H1 (cell line): ENCODE measurements around the gene NOS1AP. TPM values are rescaled to one million over a fixed set of nuclear protein-coding genes. Genes with fewer than 3 reads are reported as not detected.

Experiments used
- CTCF ChIA-PET: fragments of 300-600 bp; sonication (Branson Sonifier 250); formaldehyde crosslinking; loops from one replicate; lab custom pipeline; 2021; ENCODE audit not compliant: partially characterized antibody; lab: Charles Lee
- POLR2A ChIA-PET: fragments of 300-600 bp; sonication (Branson Sonifier 250); formaldehyde crosslinking; loops from one replicate; lab custom pipeline; 2021; ENCODE audit warnings: inconsistent platforms; ENCODE audit not compliant: partially characterized antibody; lab: Charles Lee
- DNase-seq, 2 experiments: peaks; one replicate each; pipeline versions ENCODE4 v3.0.0 to v3.0.0-alpha.2; 2010 to 2022; ENCODE audit warnings: low spot score in 2 of 2, low read depth in 1 of 2, mixed read lengths in 1 of 2
- FAIRE-seq: peaks from 2 replicates; lab custom pipeline; 2011; peaks lifted over from hg19 to GRCh38; lab: Jason Lieb, UNC
- H2AFZ ChIP-seq: 2 replicates; pipeline ENCODE4 v1.8.1; 2012; ENCODE audit warnings: low read length, inconsistent platforms
- H2AK5ac ChIP-seq: 2 replicates; pipeline ENCODE4 v1.6.1; 2013; ENCODE audit warnings: low read depth, low read length
- H2BK120ac ChIP-seq: replicated peaks from 2 replicates; pipeline ENCODE3; 2013; ENCODE audit warnings: low read depth, low read length, inconsistent platforms
- H2BK12ac ChIP-seq: 2 replicates; pipeline ENCODE4 v1.6.1; 2013; ENCODE audit warnings: low read depth, low read length
- H2BK15ac ChIP-seq: 2 replicates; pipeline ENCODE4 v1.6.1; 2013; ENCODE audit warnings: low read length
- H2BK20ac ChIP-seq: 2 replicates; pipeline ENCODE4 v1.6.1; 2013; ENCODE audit warnings: low read length
- H2BK5ac ChIP-seq: 2 replicates; pipeline ENCODE4 v1.6.1; 2013; ENCODE audit warnings: low read depth, low read length
- H3K14ac ChIP-seq: 2 replicates; pipeline ENCODE4 v1.6.1; 2013; ENCODE audit warnings: inconsistent platforms; ENCODE audit not compliant: insufficient read length
- H3K18ac ChIP-seq: 2 replicates; pipeline ENCODE4 v1.6.1; 2013; ENCODE audit warnings: low read length; ENCODE audit errors: extremely low read depth
- H3K23ac ChIP-seq: 2 replicates; pipeline ENCODE4 v1.6.1; 2013; ENCODE audit warnings: inconsistent platforms; ENCODE audit not compliant: insufficient read length
- H3K23me2 ChIP-seq: 2 replicates; pipeline ENCODE4 v1.6.1; 2013; ENCODE audit warnings: low read depth, low read length
- H3K27ac ChIP-seq: 2 replicates; pipeline ENCODE4 v1.6.1; 2011; ENCODE audit warnings: low read depth, low read length, inconsistent platforms
- H3K27me3 ChIP-seq, 4 experiments: replicated peaks in 1 of 4; 1 replicate in 1 of 4; 2 replicates in 3 of 4; pipeline versions ENCODE4 v1.6.1 to v1.8.1; 2011 to 2013; ENCODE audit warnings: low read length in 3 of 4, mild to moderate bottlenecking in 3 of 4, inconsistent platforms in 2 of 4, mixed read lengths in 2 of 4, moderate library complexity in 1 of 4; ENCODE audit not compliant: control insufficient read depth in 3 of 4, insufficient read depth in 3 of 4; ENCODE audit errors: extremely low read depth in 1 of 4
- H3K36me3 ChIP-seq, 4 experiments: 2 replicates each; pipeline versions ENCODE4 v1.6.1 to v1.8.1; 2011 to 2013; ENCODE audit warnings: mild to moderate bottlenecking in 4 of 4, low read length in 3 of 4, moderate library complexity in 2 of 4, control low read depth in 1 of 4, inconsistent platforms in 1 of 4; ENCODE audit not compliant: insufficient read depth in 4 of 4, control insufficient read depth in 2 of 4
- H3K4ac ChIP-seq: replicated peaks from 2 replicates; pipeline ENCODE3; 2013; ENCODE audit warnings: low read length, low read depth, mixed read lengths, inconsistent platforms; ENCODE audit not compliant: insufficient read length
- H3K4me1 ChIP-seq, 4 experiments: replicated peaks in 1 of 4; 1 replicate in 1 of 4; 2 replicates in 3 of 4; pipeline versions ENCODE4 v1.6.1 to v1.8.1; 2011 to 2013; ENCODE audit warnings: low read length in 3 of 4, inconsistent platforms in 2 of 4, mixed read lengths in 1 of 4; ENCODE audit not compliant: insufficient read depth in 4 of 4, control insufficient read depth in 3 of 4
- H3K4me2 ChIP-seq, 2 experiments: 2 replicates each; pipeline versions ENCODE4 v1.6.1 to v1.8.1; 2011 to 2013; ENCODE audit warnings: low read depth in 2 of 2, low read length in 2 of 2, control low read depth in 1 of 2, inconsistent platforms in 1 of 2, mild to moderate bottlenecking in 1 of 2; ENCODE audit not compliant: insufficient read depth in 1 of 2
- H3K4me3 ChIP-seq, 4 experiments: fragments of 200-600, 300-600 bp in 1 of 4; sonication (generic), shearing (Covaris generic), sonication (Bioruptor Twin) in 1 of 4; 2 replicates each; pipeline versions ENCODE4 v1.5.1 to v1.8.1; 2011 to 2016; ENCODE audit warnings: low read length in 4 of 4, low read depth in 3 of 4, control low read depth in 2 of 4, inconsistent platforms in 2 of 4, mild to moderate bottlenecking in 2 of 4, mixed read lengths in 1 of 4, moderate library complexity in 1 of 4; ENCODE audit not compliant: insufficient read depth in 2 of 4; ENCODE audit errors: extremely low read depth in 1 of 4
- H3K56ac ChIP-seq: replicated peaks from 2 replicates; pipeline ENCODE3; 2013; ENCODE audit warnings: low read depth, mild to moderate bottlenecking, mixed read lengths, low read length, inconsistent platforms; ENCODE audit not compliant: insufficient read length
- H3K79me1 ChIP-seq: 2 replicates; pipeline ENCODE4 v1.6.1; 2013; ENCODE audit warnings: low read depth, low read length, control low read depth
- H3K79me2 ChIP-seq, 2 experiments: 2 replicates each; pipeline versions ENCODE4 v1.6.1 to v1.8.1; 2012 to 2013; ENCODE audit warnings: low read length in 2 of 2, mild to moderate bottlenecking in 2 of 2, inconsistent platforms in 1 of 2; ENCODE audit not compliant: insufficient read depth in 2 of 2, control insufficient read depth in 1 of 2
- H3K9ac ChIP-seq, 4 experiments: replicated peaks in 1 of 4; 1 replicate in 1 of 4; 2 replicates in 3 of 4; pipeline versions ENCODE4 v1.6.1 to v1.8.1; 2011 to 2013; ENCODE audit warnings: low read depth in 3 of 4, low read length in 3 of 4, control low read depth in 2 of 4, mild to moderate bottlenecking in 2 of 4, moderate library complexity in 2 of 4, inconsistent platforms in 1 of 4; ENCODE audit errors: extremely low read depth in 1 of 4
- H3K9me3 ChIP-seq, 2 experiments: 2 replicates each; pipeline versions ENCODE4 v1.6.1 to v1.8.1; 2012 to 2013; ENCODE audit warnings: mild to moderate bottlenecking in 2 of 2, moderate library complexity in 2 of 2, control low read depth in 1 of 2, inconsistent platforms in 1 of 2, low read depth in 1 of 2, low read length in 1 of 2, mixed read lengths in 1 of 2; ENCODE audit not compliant: insufficient read depth in 2 of 2
- H4K20me1 ChIP-seq, 2 experiments: replicated peaks in 1 of 2; 2 replicates each; pipeline versions ENCODE3 to v1.8.1; 2011 to 2013; ENCODE audit warnings: inconsistent platforms in 2 of 2, low read length in 2 of 2, mild to moderate bottlenecking in 1 of 2; ENCODE audit not compliant: insufficient read depth in 2 of 2, control insufficient read depth in 1 of 2
- H4K5ac ChIP-seq: 2 replicates; pipeline ENCODE4 v1.6.1; 2013; ENCODE audit warnings: low read length, low read depth, mixed read lengths, inconsistent platforms; ENCODE audit not compliant: insufficient read length
- H4K8ac ChIP-seq: 2 replicates; pipeline ENCODE4 v1.8.0; 2013; ENCODE audit warnings: mild to moderate bottlenecking, moderate library complexity, low read length, inconsistent platforms; ENCODE audit not compliant: insufficient read depth; ENCODE audit errors: extremely low read depth
- H4K91ac ChIP-seq: replicated peaks from 2 replicates; pipeline ENCODE3; 2013; ENCODE audit warnings: low read length, mixed read lengths, inconsistent platforms; ENCODE audit not compliant: insufficient read length
- NANOG ChIP-seq: IDR thresholded peaks from 2 replicates; pipeline ENCODE4 v1.6.1; 2011; ENCODE audit warnings: low read length, low read depth, mild to moderate bottlenecking, inconsistent platforms; ENCODE audit not compliant: insufficient read depth, poor library complexity, severe bottlenecking
- PHF8 ChIP-seq: fragments of 200-600 bp; sonication (generic); conservative IDR thresholded peaks from 2 replicates; pipeline ENCODE4 v1.7.1; 2012; ENCODE audit warnings: low read depth, mild to moderate bottlenecking, inconsistent platforms, low read length, moderate library complexity
- SP1 ChIP-seq: IDR thresholded peaks from 2 replicates; pipeline ENCODE4 v1.6.1; 2011; ENCODE audit warnings: low read depth, low read length
- SUZ12 ChIP-seq: fragments of 200-600 bp; sonication (generic); IDR thresholded peaks from 2 replicates; pipeline ENCODE4 v1.6.1; 2012; ENCODE audit warnings: mild to moderate bottlenecking, inconsistent platforms, low read length, moderate library complexity, mixed read lengths
- TAF1 ChIP-seq: IDR thresholded peaks from 2 replicates; pipeline ENCODE4 v1.6.1; 2011; ENCODE audit warnings: mild to moderate bottlenecking, low read depth, low read length
- TAF7 ChIP-seq: optimal IDR thresholded peaks from 2 replicates; pipeline ENCODE3; 2011; ENCODE audit warnings: low read depth, mild to moderate bottlenecking, inconsistent platforms, low read length, moderate library complexity, borderline replicate concordance
- WGBS, 2 experiments: shearing (Covaris generic) in 1 of 2; methylation state at CpG; one replicate each; pipeline versions ENCODE4 v1.1.6 to v1.1.7; 2013 to 2015; ENCODE audit warnings: low lambda C conversion rate in 2 of 2, mixed read lengths in 2 of 2, inconsistent platforms in 1 of 2, low coverage in 1 of 2, missing lambda C conversion rate in 1 of 2; ENCODE audit not compliant: insufficient replicate concordance in 2 of 2, insufficient coverage in 1 of 2, insufficient read length in 1 of 2; ENCODE audit errors: extremely low coverage in 1 of 2, missing lambda C conversion rate in 1 of 2; 5-methylcytosine and 5-hydroxymethylcytosine counted together
- polyA plus RNA-seq, 7 experiments: library from polyadenylated mRNA; depleted of rRNA in 3 of 7; stranded (reverse) in 5 of 7; unstranded in 2 of 7; fragments of >200 nt in 5 of 7; fragments of 200-250 nt in 2 of 7; gene quantifications; 1 replicate in 5 of 7; 2 replicates in 1 of 7; 4 replicates in 1 of 7; pipeline versions ENCODE4 v1.2.1 to v1.2.3, GENCODE V29; 2011 to 2013; ENCODE audit warnings: missing spikeins in 2 of 7, mixed read lengths in 2 of 7
- total RNA-seq: library from RNA; stranded (reverse); fragmentation: NEBNext Ultra II Directional; extraction: Animal tissue kit (Norgen Biotek cat#: 25700); gene quantifications from 2 replicates; pipeline ENCODE4 v1.2.1, GENCODE V29; 2021

The NOS1AP gene
- total and polyA plus RNA-seq, 2 of the 8 experiments (the other 6 are each of a cell fraction or from before 2014, with no cell fraction given), result 2.4 to 12.1 TPM

- H3K9ac ChIP-seq, result no peak overlapping the region
- H3K27me3 ChIP-seq, result no peaks in the 10 kb centered on the region
- peaks cover 0 to 47% of the 10 kb centered on the region in 2 experiments; a peak in 2 of 4 replicates for H3K79me2 ChIP-seq
- H2BK15ac ChIP-seq, result 0 out of 2 replicates have a peak overlapping the region, but pooled peaks have one; percentile 49
- H2BK5ac ChIP-seq, result no peak overlapping the region
- H4K91ac ChIP-seq, result no peak overlapping the region
- no peak overlapping the region for H2BK12ac ChIP-seq
- H3K56ac ChIP-seq, result no peak overlapping the region
- H2AK5ac ChIP-seq, result no peak overlapping the region
- H4K8ac ChIP-seq, result no peak overlapping the region
- peaks cover 0 to 1% of the 10 kb centered on the region in 2 experiments for H4K20me1 ChIP-seq
- H3K23ac ChIP-seq, result no peak overlapping the region
- no peak overlapping the region for H2BK20ac ChIP-seq
- H3K9me3 ChIP-seq, result no peaks in the 10 kb centered on the region
- DNase-seq (no peak), FAIRE-seq (no peak)
- no peaks in the 10 kb centered on the region for H3K79me1 ChIP-seq
- H3K4me1 ChIP-seq, result peaks cover 4 to 17% (median 9%) of the 10 kb centered on the region in 4 experiments
- no peak overlapping the region for H3K4me3 ChIP-seq
- ChIA-PET POLR2A (interaction anchor here (0.6 kb wide), 1 partner anchor 309 kb away, joined by 3 read pairs; no protein-coding TSS in a partner anchor), CTCF (interaction anchor here (1.0 to 1.7 kb wide), 4 partner anchors 11 to 39 kb away, joined by 3 to 6 read pairs (median 4); no protein-coding TSS in a partner anchor)
- H2AFZ ChIP-seq, result no peak overlapping the region
- H3K4ac ChIP-seq, result peak overlapping the region; percentile 73
- H4K5ac ChIP-seq, result no peak overlapping the region
- H3K14ac ChIP-seq, result no peak overlapping the region
- no peak overlapping the region for H3K4me2 ChIP-seq
- WGBS, 2 experiments, result 85% methylated on average over 4 of the region's 4 CpGs; no CpG with 5 or more reads in 1 of the 2 experiments
- H3K18ac ChIP-seq, result no peak overlapping the region
- no peak overlapping the region for H2BK120ac ChIP-seq
- H3K27ac ChIP-seq, result no peak overlapping the region
- no peaks in the 10 kb centered on the region for H3K23me2 ChIP-seq
- no peak for TF ChIP-seq SP1
- no peak for TF ChIP-seq NANOG
- no peak for TF ChIP-seq TAF7
- TF ChIP-seq SUZ12, result no peak
- no peak for TF ChIP-seq PHF8
- TF ChIP-seq TAF1, result no peak
- no peaks in the 10 kb centered on the region for H3K36me3 ChIP-seq
These were observed 126.9 kb downstream of the NOS1AP start for GRCh38 chr1:162196387-162196786.
